Liver (tissue), 2 donors: ENCODE results near the gene PAWR.

Experiments used
- FOXA1 ChIP-seq: IDR thresholded peaks from 2 replicates; pipeline ENCODE4 v1.6.1; 2016; ENCODE audit warnings: antibody characterized with exemption
- TF ChIP-seq, protein P1 (sequence below): fragments of 150-350 bp; IDR thresholded peaks from 2 replicates; pipeline ENCODE4 v1.5.1; 2017; ENCODE audit warnings: improper control_type of control experiment, low read depth, low read length; ENCODE audit not compliant: missing input control
- donor health status: healthy.

DNA sequence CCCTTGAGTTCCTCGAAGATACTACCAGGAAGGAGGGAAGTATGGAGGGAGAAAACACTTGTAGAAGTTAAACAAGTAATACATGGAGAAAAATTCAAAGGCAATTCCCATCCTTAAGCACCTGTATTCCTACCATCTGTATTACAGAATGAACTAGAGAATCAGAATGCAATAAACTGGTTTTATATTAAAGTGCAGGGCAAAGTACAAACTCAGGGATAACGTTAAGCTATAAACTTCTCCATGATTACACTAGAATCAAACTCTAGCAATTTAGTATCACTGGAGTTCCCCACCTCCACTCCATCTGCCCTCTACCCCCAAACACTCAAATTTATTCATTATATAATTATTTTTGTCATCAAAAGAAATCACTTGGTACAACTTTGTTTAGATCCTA lies 13.1 kb downstream of the PAWR start:
- no peak for TF ChIP-seq FOXA1
- TF ChIP-seq, protein P1, sequence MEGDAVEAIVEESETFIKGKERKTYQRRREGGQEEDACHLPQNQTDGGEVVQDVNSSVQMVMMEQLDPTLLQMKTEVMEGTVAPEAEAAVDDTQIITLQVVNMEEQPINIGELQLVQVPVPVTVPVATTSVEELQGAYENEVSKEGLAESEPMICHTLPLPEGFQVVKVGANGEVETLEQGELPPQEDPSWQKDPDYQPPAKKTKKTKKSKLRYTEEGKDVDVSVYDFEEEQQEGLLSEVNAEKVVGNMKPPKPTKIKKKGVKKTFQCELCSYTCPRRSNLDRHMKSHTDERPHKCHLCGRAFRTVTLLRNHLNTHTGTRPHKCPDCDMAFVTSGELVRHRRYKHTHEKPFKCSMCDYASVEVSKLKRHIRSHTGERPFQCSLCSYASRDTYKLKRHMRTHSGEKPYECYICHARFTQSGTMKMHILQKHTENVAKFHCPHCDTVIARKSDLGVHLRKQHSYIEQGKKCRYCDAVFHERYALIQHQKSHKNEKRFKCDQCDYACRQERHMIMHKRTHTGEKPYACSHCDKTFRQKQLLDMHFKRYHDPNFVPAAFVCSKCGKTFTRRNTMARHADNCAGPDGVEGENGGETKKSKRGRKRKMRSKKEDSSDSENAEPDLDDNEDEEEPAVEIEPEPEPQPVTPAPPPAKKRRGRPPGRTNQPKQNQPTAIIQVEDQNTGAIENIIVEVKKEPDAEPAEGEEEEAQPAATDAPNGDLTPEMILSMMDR: no peak
